NCI-H1092 treated with DMSO at 0.1 percent for 48 hours (cell line): ENCODE results near the gene TTC34.
A peak's percentile ranks its signal among the peaks of the same experiment; 100 is the strongest.

Experiments
- DNase-seq: peaks from one replicate; lab custom pipeline; 2025; lab: John Stamatoyannopoulos, UW

TTC34 gene

DNA sequence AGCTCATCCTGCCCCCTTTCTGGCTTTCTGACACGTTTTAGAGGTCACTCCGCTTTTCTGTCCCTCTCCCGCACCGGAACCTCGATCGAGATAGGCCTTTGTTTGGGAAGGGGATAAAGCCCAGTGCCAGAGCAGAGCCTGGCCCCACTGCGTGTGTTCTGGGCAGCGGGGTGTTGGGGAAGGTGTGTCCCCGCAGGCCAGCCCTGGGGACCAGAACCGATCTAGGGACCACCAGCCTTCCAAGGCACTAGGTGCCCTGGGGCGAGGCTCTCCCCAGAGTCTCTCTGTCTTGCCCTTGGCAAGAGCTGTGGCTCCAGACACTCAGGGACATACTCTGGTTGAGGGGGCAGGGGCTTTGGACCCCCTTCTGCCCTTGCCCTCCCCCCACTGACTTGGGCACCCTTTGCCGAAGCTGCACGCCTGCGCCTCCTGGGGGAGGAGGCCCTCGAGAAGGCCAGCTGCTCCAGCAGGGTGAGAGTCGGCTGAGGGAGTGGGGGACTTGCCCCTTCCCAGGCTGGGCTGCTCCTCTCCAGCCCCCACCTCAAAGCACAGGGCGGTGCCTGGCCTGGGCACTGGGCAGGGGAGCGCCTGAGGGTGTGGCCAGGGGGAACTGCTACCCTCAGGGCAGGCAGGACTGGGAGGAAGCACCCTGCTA, 198.5 kb downstream of the TTC34 start:
- DNase-seq, result no peak

GRCh38 chr1:2602311-2602835, 199.1 kb downstream of the TTC34 start:
- no peak for DNase-seq

GRCh38 chr1:2601721-2602303, 199.7 kb downstream of the TTC34 start:
- no peak for DNase-seq

GRCh38 chr1:2598329-2598931, 203.1 kb downstream of the TTC34 start:
- no peak for DNase-seq

- DNase-seq, result no peak
Measured at GRCh38 chr1:2597441-2598328, 203.8 kb downstream of the TTC34 start.

DNA sequence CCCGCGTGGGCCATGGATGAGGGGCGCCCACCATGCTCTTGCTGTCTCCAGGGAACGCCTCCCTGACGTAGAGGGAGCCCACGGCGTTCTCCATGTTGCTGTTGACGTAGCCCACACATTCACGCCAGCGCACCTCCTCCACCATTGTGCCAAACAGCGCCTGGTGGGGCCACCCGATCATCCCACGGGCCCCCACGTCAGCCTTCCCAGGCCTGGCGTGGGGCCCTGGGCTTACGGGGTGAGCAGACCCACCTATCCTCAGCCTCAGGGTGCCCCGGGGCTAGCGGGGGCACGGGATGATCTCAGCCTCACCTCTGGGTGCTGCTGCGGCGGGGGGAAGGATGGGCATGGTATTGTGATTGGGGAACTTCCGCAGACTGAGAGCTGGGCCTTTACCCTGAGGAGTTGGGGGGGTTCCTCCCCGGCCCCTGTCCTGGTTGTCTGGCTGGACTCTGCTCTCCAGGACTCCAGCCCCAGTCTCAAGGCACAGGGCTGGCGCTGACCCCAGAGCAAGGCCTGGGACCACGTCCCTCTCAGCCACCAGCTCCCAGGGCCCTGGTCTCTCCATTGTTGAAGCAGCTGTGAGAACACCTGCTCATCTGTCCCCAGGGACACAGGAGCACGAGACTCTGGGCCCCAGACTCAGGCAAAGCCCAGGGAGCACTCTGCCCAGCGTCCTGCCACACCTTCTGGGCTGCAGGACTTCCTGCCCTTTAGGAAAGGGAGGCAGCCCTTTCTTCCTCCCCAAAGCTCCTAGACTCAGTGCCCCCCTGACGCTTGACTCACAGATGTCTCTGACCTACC, 204.8 kb downstream of the TTC34 start:
- peak; percentile 2 for DNase-seq

DNA sequence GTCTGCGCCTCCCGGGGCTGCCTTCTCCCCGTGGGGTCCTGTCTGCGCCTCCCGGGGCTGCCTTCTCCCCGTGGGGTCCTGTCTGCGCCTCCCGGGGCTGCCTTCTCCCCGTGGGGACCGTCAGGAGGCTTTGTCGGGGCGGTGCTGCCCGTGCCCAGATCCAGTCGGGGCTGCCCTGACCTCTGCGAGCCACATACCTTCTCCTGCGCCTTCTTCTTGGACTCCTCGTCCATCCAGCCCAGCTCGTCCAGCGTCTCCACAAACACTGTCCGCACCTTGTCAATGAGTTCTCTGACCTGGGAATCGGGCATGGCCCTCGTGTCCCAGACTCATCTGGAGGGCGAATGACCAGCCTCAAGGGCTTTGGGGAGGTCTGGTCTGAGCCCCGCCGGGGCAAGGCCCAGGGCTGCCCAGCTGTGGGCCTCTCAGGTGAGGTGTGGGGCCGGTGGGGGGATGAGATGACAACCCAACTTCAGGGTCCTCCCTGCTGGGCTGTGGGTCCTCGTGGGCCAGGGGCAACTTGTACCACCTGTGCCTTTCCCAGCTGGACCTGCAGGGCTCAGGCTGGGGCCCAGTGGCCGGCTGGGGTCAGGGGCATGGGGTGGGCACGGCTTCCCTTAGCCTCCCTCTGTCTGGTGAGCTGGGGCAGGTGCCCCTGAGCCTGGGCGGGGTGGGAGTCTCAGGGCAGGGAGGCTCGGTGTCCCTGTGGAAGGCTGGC, 205.5 kb downstream of the TTC34 start:
- DNase-seq, result no peak

- no peak for DNase-seq
Measured at GRCh38 chr1:2595261-2595811, 206.2 kb downstream of the TTC34 start.

DNA sequence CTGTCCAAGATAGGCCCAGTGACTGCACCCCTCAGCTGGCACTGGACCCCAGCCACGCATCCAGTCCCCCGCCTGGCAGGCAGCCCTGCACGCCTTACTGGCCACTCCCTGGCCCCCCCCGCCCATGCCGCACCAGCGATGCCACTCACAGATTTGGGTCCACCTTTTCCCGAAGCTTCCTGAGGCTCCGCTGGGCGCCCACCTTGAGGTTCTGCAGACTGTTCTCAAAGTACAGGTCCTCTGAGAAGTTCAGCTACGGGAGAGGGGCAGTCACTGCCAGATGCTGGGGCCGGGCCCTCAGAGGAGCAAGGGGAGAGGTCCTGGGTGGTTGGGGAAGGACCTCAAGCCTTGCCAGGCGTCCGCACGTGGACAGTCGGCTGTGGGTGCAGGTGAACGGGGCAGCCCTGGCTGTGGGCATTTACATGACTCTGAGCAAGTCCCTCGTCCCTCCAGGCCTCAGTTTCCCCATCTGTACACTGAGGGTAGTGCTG, 206.8 kb downstream of the TTC34 start:
- no peak for DNase-seq

- no peak for DNase-seq
Measured at GRCh38 chr1:2594001-2594640, 207.4 kb downstream of the TTC34 start.

DNA sequence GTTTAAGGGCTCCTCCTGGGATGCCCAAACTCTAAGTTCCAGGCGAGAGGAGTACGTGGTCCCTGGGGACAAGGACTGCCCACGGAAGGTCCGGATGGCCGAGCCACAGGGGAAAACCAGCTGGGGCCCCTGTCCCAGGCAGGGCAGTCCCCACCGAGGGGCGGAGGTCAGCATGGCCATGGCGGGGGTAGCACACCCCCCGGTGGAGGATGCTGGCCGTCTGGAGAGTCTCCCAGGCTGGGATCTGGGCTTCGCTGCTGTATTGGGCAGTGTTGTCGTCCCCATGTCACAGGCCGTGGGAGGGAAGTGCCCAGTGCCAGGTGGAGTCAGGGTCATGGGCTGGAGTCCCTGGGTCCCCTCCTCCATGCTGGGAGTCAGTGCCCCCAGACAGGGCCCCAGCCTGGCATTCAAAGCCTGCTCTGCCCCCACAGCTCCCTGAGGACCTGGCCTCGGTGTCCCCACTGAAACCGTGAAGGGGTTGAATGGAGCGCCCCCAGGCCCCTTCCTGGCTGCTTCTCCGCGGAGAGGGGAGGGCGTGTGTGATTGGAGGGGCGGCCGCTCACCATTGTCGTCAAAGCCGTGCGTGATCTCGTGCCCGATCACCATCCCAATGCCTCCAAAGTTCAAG, 208.1 kb downstream of the TTC34 start:
- DNase-seq, result no peak

- no peak for DNase-seq
Measured at GRCh38 chr1:2592672-2593071, 208.8 kb downstream of the TTC34 start.

- no peak for DNase-seq
Measured at GRCh38 chr1:2591581-2592261, 209.8 kb downstream of the TTC34 start.

DNA sequence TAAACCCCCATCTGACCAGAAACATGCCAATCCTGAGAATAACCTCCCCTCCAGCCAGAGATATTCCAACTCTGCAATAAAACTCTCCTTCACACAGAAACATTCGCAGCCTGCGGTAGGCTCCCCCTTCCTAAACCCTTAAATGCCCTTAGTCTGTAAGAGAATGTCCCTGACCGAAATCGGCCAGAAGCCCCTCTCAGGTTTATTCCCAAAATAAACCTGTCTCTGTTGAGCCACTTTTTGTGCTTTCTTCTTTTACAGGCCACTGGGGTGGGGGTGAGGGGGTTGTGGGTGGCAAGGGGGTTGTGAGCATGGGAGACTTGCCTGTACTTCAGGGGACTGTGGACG, 210.3 kb downstream of the TTC34 start:
- DNase-seq, result no peak

- DNase-seq, result no peak
Measured at GRCh38 chr1:2590233-2591141, 211.0 kb downstream of the TTC34 start.

GRCh38 chr1:2589431-2590232, 211.9 kb downstream of the TTC34 start:
- no peak for DNase-seq
